Measurements from ENCODE around the gene TMED10. TPM values are rescaled to one million over a fixed set of nuclear protein-coding genes. Genes with fewer than 3 reads are reported as not detected.

The TMED10 gene
- total RNA-seq, 1 donor from 2014 or later, result 286 TPM

DNA sequence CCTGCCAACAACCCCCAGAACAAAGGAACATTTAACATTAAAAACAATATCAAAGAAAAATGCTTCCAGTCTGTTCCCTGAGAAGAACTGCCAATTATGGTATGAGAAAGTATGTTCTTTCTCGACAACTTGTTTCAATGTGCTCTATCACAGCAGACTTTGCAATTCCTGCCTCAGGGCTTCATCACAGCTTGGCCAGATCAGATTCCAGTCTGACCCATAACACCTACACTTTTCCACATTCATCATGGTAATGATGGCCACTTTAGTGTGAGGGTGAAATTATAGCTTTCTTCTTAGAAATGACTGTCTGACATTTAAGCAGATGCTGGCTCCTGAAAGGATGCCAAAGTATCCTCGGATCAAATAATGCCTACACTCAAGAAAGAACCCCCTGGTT, 66.5 kb downstream of the TMED10 start:
- H3K27me3 ChIP-seq (ENCODE audit: low read depth), result no peaks in the 10 kb centered on the region
- H3K9me3 ChIP-seq, result no peaks in the 10 kb centered on the region
- H3K4me3 ChIP-seq, result no peak overlapping the region
- DNase-seq (no peak), ATAC-seq (no peak)
- peaks cover 100% of the 10 kb centered on the region for H3K36me3 ChIP-seq
- intact Hi-C loops (cut with DNase I), result no loop called here
- no peak overlapping the region for H3K27ac ChIP-seq
- TF ChIP-seq, protein P1, sequence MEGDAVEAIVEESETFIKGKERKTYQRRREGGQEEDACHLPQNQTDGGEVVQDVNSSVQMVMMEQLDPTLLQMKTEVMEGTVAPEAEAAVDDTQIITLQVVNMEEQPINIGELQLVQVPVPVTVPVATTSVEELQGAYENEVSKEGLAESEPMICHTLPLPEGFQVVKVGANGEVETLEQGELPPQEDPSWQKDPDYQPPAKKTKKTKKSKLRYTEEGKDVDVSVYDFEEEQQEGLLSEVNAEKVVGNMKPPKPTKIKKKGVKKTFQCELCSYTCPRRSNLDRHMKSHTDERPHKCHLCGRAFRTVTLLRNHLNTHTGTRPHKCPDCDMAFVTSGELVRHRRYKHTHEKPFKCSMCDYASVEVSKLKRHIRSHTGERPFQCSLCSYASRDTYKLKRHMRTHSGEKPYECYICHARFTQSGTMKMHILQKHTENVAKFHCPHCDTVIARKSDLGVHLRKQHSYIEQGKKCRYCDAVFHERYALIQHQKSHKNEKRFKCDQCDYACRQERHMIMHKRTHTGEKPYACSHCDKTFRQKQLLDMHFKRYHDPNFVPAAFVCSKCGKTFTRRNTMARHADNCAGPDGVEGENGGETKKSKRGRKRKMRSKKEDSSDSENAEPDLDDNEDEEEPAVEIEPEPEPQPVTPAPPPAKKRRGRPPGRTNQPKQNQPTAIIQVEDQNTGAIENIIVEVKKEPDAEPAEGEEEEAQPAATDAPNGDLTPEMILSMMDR (IDR thresholded peaks at IDR 0.05), result no peak
- no peaks in the 10 kb centered on the region for H3K4me1 ChIP-seq

DNA sequence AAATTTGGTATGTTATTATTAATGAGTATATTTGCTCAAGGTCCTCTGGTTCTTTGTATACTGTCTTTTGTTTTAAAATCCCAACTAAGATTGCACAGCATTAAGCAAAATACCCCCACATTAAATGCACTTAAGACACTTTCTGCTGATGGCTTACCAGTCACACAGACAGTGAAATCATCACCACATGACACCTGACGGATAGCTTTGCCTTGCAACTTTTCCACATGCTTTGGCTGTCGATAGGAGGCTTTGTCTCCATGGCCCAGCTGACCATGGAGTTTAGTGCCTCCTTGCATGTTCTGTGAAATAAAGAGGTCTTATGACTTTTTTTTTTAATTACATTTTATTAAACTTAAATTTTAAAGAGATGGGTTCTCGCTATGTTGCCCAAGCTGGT, 69.2 kb downstream of the TMED10 start:
- ATAC-seq, result no peak
- no peak overlapping the region for H3K4me3 ChIP-seq
- intact Hi-C loops (cut with DNase I), result no loop called here
- no peak for DNase-seq
- TF ChIP-seq, protein P1 (IDR thresholded peaks at IDR 0.05), result no peak
- peaks cover 100% of the 10 kb centered on the region for H3K36me3 ChIP-seq
- no peaks in the 10 kb centered on the region for H3K27me3 ChIP-seq (ENCODE audit: low read depth)
- no peaks in the 10 kb centered on the region for H3K9me3 ChIP-seq
- H3K27ac ChIP-seq, result no peak overlapping the region
- no peaks in the 10 kb centered on the region for H3K4me1 ChIP-seq

DNA sequence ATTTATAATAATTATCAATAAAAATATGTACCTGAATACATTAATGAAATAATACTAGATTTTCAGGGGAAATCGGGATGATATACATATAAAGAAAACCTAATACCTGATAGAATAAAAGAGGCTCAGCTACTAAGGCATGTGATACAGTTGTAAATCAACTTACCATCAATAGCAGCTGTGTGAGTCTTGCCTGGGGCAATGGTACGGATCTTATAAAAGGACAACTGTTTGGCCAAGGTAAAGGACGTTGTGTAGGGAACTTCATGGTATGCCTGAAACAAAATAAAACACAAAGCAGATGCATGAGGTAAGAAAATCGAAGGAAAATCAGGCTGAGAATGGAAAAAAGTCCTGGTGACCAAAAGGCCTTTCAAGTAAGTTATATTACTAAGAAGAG, 74.9 kb downstream of the TMED10 start:
- no peak overlapping the region for H3K4me3 ChIP-seq
- TF ChIP-seq, protein P1 (IDR thresholded peaks at IDR 0.05), result no peak
- peaks cover 98% of the 10 kb centered on the region for H3K36me3 ChIP-seq
- ATAC-seq (no peak), DNase-seq (no peak)
- intact Hi-C loops (cut with DNase I), result no loop called here
- no peaks in the 10 kb centered on the region for H3K9me3 ChIP-seq
- H3K4me1 ChIP-seq, result no peaks in the 10 kb centered on the region
- no peak overlapping the region for H3K27ac ChIP-seq
- no peaks in the 10 kb centered on the region for H3K27me3 ChIP-seq (ENCODE audit: low read depth)

DNA sequence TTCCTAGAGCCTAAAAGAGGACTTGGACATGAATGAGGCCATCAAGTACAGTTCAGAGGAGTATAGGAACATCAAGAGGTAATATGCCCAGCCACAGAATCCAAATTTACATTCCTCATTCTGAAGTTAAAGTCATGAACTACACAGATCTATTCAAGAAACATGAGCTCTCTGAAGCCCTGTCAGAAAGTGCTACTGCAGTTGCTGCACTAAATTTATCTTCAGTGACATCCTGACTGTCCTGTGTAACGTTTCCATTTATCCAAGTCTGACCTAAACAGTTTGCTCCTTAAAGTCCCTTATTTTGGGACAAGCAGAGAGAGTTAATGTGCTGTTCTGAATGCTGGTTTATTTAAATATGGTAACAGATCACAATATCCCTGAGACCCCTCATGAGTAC, 77.7 kb downstream of the TMED10 start:
- DNase-seq (no peak), ATAC-seq (no peak)
- H3K9me3 ChIP-seq, result no peaks in the 10 kb centered on the region
- H3K4me1 ChIP-seq, result no peaks in the 10 kb centered on the region
- TF ChIP-seq, protein P1 (IDR thresholded peaks at IDR 0.05), result no peak
- H3K27me3 ChIP-seq (ENCODE audit: low read depth), result no peaks in the 10 kb centered on the region
- H3K27ac ChIP-seq, result no peak overlapping the region
- intact Hi-C loops (cut with DNase I), result no loop called here
- H3K4me3 ChIP-seq, result no peak overlapping the region
- peaks cover 98% of the 10 kb centered on the region for H3K36me3 ChIP-seq

DNA sequence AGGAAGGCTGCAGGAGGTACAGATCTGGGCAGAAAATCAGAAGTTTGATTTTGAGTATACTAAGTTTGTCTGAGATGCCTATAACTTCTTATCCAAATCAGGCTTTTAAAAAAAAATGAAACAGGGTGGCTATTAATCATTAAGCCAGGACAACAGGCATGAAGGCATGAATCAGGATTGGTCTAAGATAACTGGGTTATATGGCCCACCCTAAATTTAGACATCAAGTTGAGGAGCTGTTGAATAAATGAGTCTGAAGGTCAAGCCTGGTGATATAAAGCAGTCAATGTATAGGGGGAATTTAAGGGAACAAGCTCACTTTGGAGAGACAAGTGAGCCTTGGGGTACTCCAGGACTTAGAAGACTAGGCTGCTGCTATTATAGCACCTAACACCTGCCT, 78.2 kb downstream of the TMED10 start:
- H3K27me3 ChIP-seq (ENCODE audit: low read depth), result no peaks in the 10 kb centered on the region
- TF ChIP-seq, protein P1 (IDR thresholded peaks at IDR 0.05), result no peak
- ATAC-seq (no peak), DNase-seq (no peak)
- no peak overlapping the region for H3K27ac ChIP-seq
- no peaks in the 10 kb centered on the region for H3K9me3 ChIP-seq
- intact Hi-C loops (cut with DNase I), result no loop called here
- H3K36me3 ChIP-seq, result peaks cover 98% of the 10 kb centered on the region
- no peaks in the 10 kb centered on the region for H3K4me1 ChIP-seq
- no peak overlapping the region for H3K4me3 ChIP-seq

DNA sequence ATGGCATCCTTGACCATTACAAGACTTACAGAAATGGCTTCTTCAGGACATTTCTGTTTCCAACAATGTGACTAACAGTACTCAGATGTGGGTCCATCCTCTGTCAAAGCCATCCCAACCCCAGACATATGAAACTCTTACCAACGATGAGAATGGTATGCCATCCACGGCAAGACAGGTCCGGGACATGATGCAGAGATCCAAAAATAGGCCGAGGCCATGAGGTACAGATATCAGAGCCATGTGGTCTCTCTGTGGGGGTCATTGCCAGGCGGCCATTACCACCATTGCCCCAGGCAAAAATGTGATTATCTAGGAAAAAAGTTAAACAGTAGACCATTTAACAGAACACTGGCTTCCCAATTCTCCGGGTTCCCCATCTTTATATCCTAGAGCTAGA, 79.5 kb downstream of the TMED10 start:
- no peak overlapping the region for H3K4me3 ChIP-seq
- no peaks in the 10 kb centered on the region for H3K4me1 ChIP-seq
- H3K36me3 ChIP-seq, result peaks cover 100% of the 10 kb centered on the region
- TF ChIP-seq, protein P1 (IDR thresholded peaks at IDR 0.05), result no peak
- no peak for ATAC-seq
- H3K27me3 ChIP-seq (ENCODE audit: low read depth), result no peaks in the 10 kb centered on the region
- H3K27ac ChIP-seq, result no peak overlapping the region
- DNase-seq, result no peak
- H3K9me3 ChIP-seq, result no peaks in the 10 kb centered on the region
- intact Hi-C loops (cut with DNase I), result no loop called here

All from lower lobe of right lung (tissue), 2 donors.